ENCODE measurements around the gene GGTA1. TPM values are rescaled to one million over a fixed set of nuclear protein-coding genes. Genes with fewer than 3 reads are reported as not detected.

Gene GGTA1
- polyA plus RNA-seq, 2 donors, result 24.2 to 26.5 TPM

- no peaks in the 10 kb centered on the region for H3K27me3 ChIP-seq (ENCODE audit: control insufficient read depth in 1 of 2, insufficient read depth in 2 of 2, low read length in 2 of 2)
- H3K36me3 ChIP-seq (ENCODE audit: control insufficient read depth in 2 of 2, insufficient read depth in 2 of 2, low read length in 1 of 2), result peaks cover 0 to 2% of the 10 kb centered on the region in 2 donors
- H3K9me3 ChIP-seq (ENCODE audit: control insufficient read depth in 2 of 2, insufficient read depth in 1 of 2, low read depth in 1 of 2, low read length in 1 of 2), result no peaks in the 10 kb centered on the region
- WGBS, 2 donors, result 69 to 79% methylated on average over 12 of the region's 12 CpGs
- H3K27ac ChIP-seq (ENCODE audit: low read depth in 2 of 2, low read length in 1 of 2), result no peak overlapping the region
- no peaks in the 10 kb centered on the region for H3K4me1 ChIP-seq (ENCODE audit: control insufficient read depth in 2 of 2, insufficient read depth in 2 of 2, low read length in 1 of 2)
- H3K4me3 ChIP-seq (ENCODE audit: low read depth in 1 of 2, low read length in 2 of 2), result no peak overlapping the region
These were observed 6.5 kb upstream of the GGTA1 start for GRCh38 chr9:121505903-121506735.

DNA sequence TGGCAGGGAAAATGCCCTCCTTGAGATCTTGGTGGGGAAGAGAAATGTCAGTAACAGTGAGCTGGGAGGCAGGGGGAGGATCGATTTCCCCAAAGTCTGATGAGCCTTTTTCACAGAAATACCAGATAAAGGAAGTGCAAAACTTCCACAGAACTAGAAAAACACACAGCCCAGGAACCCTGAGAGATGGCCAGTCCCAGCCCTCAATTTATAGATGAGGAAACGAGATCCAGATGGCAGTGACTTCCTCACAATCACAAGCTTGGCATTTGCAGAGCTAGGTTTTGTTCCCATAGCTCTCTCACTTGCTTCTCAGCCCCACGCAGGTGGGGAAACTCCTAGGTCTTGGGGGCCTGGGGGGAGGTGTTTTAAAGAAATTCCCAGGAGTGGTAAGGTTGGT is 3.8 kb upstream of the GGTA1 start:
- Histone ChIP-seq H3K27me3 (ENCODE audit: control insufficient read depth in 1 of 2, insufficient read depth in 2 of 2, low read length in 2 of 2) (no peaks in the 10 kb centered on the region), H3K27ac (ENCODE audit: low read depth in 2 of 2, low read length in 1 of 2) (no peak overlapping the region), H3K4me3 (ENCODE audit: low read depth in 1 of 2, low read length in 2 of 2) (no peak overlapping the region), H3K36me3 (ENCODE audit: control insufficient read depth in 2 of 2, insufficient read depth in 2 of 2, low read length in 1 of 2) (peaks cover 0 to 2% of the 10 kb centered on the region in 2 donors), H3K9me3 (ENCODE audit: control insufficient read depth in 2 of 2, insufficient read depth in 1 of 2, low read depth in 1 of 2, low read length in 1 of 2) (no peaks in the 10 kb centered on the region), H3K4me1 (ENCODE audit: control insufficient read depth in 2 of 2, insufficient read depth in 2 of 2, low read length in 1 of 2) (peaks cover 0 to 3% of the 10 kb centered on the region in 2 donors)
- 72 to 74% methylated on average over 3 of the region's 3 CpGs for WGBS, 2 donors

- no peaks in the 10 kb centered on the region for H3K27me3 ChIP-seq (ENCODE audit: control insufficient read depth in 1 of 2, insufficient read depth in 2 of 2, low read length in 2 of 2)
- H3K27ac ChIP-seq (ENCODE audit: low read depth in 2 of 2, low read length in 1 of 2), result peak overlapping the region; percentile 95 to 98
- peak overlapping the region; percentile 61 to 64 for H3K4me3 ChIP-seq (ENCODE audit: low read depth in 1 of 2, low read length in 2 of 2)
- peaks cover 0 to 9% of the 10 kb centered on the region in 2 donors for H3K4me1 ChIP-seq (ENCODE audit: control insufficient read depth in 2 of 2, insufficient read depth in 2 of 2, low read length in 1 of 2)
- H3K9me3 ChIP-seq (ENCODE audit: control insufficient read depth in 2 of 2, insufficient read depth in 1 of 2, low read depth in 1 of 2, low read length in 1 of 2), result no peaks in the 10 kb centered on the region
- no peaks in the 10 kb centered on the region for H3K36me3 ChIP-seq (ENCODE audit: control insufficient read depth in 2 of 2, insufficient read depth in 2 of 2, low read length in 1 of 2)
- WGBS, 2 donors, result 12% methylated on average over 15 of the region's 15 CpGs
These were observed 478 bp upstream of the GGTA1 start for GRCh38 chr9:121500165-121500478.

DNA sequence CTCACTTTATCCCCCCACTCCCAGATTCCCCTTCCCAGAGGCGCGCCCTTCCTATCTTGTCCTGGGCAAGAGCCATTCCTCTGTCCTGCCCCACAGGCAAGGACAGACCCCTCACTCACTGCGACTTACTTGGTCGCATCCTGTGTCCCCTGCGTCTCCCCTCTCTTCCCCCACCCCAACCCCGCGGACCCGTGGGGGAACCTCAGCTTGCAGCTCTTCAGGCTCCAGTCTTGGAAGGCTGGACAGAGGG is 542 bp downstream of the GGTA1 start:
- Histone ChIP-seq H3K4me1 (ENCODE audit: control insufficient read depth in 2 of 2, insufficient read depth in 2 of 2, low read length in 1 of 2) (peaks cover 0 to 9% of the 10 kb centered on the region in 2 donors), H3K9me3 (ENCODE audit: control insufficient read depth in 2 of 2, insufficient read depth in 1 of 2, low read depth in 1 of 2, low read length in 1 of 2) (no peaks in the 10 kb centered on the region), H3K27ac (ENCODE audit: low read depth in 2 of 2, low read length in 1 of 2) (peak overlapping the region; percentile 95 to 98), H3K27me3 (ENCODE audit: control insufficient read depth in 1 of 2, insufficient read depth in 2 of 2, low read length in 2 of 2) (no peaks in the 10 kb centered on the region), H3K4me3 (ENCODE audit: low read depth in 1 of 2, low read length in 2 of 2) (peak overlapping the region; percentile 61 to 64), H3K36me3 (ENCODE audit: control insufficient read depth in 2 of 2, insufficient read depth in 2 of 2, low read length in 1 of 2) (no peaks in the 10 kb centered on the region)
- 2% methylated on average over 8 of the region's 8 CpGs for WGBS, 2 donors

DNA sequence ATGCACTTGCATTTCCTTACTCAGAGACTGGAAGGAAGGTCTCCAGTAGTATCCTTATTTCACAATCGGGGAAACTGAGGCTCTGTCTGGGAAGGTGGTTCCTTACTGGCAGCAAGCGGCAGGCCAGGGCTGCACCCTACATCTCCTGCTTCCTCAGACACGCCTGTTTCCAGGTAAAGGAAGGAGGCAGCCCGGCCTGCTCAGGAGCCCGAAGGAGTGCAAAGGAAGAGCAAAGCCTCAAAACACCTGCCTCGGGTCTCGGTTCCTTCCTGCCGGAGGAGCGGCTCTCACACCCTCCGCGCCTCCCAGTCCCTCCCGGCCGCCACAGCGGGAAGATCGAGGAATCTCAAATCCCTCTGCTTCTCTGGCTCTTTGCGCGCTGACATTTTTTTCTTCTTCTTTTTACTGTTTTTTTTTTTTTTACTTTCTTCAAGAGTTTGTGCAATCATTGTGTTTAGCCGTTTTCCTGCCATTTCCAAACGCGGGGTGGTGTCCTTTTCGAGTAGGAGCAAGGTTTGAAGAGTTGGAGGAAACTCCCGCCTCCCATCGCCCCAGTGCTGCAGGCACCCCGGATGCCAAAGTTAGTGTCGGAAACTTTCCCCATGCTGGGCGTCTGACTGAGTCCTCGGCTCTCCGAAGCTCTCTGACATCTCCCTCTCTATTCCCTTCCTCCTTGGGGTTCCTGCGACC is 1.0 kb downstream of the GGTA1 start:
- Histone ChIP-seq H3K27ac (ENCODE audit: low read depth in 2 of 2, low read length in 1 of 2) (peak overlapping the region; percentile 95 to 98), H3K4me3 (ENCODE audit: low read depth in 1 of 2, low read length in 2 of 2) (peak overlapping the region; percentile 61 to 64), H3K36me3 (ENCODE audit: control insufficient read depth in 2 of 2, insufficient read depth in 2 of 2, low read length in 1 of 2) (no peaks in the 10 kb centered on the region), H3K27me3 (ENCODE audit: control insufficient read depth in 1 of 2, insufficient read depth in 2 of 2, low read length in 2 of 2) (no peaks in the 10 kb centered on the region), H3K9me3 (ENCODE audit: control insufficient read depth in 2 of 2, insufficient read depth in 1 of 2, low read depth in 1 of 2, low read length in 1 of 2) (no peaks in the 10 kb centered on the region), H3K4me1 (ENCODE audit: control insufficient read depth in 2 of 2, insufficient read depth in 2 of 2, low read length in 1 of 2) (peaks cover 0 to 9% of the 10 kb centered on the region in 2 donors)
- WGBS, 2 donors, result 1% methylated on average over 29 of the region's 29 CpGs

- peaks cover 0 to 9% of the 10 kb centered on the region in 2 donors for H3K4me1 ChIP-seq (ENCODE audit: control insufficient read depth in 2 of 2, insufficient read depth in 2 of 2, low read length in 1 of 2)
- peak overlapping the region; percentile 95 to 98 for H3K27ac ChIP-seq (ENCODE audit: low read depth in 2 of 2, low read length in 1 of 2)
- H3K4me3 ChIP-seq (ENCODE audit: low read depth in 1 of 2, low read length in 2 of 2), result peak overlapping the region; percentile 61 to 64
- no peaks in the 10 kb centered on the region for H3K27me3 ChIP-seq (ENCODE audit: control insufficient read depth in 1 of 2, insufficient read depth in 2 of 2, low read length in 2 of 2)
- H3K9me3 ChIP-seq (ENCODE audit: control insufficient read depth in 2 of 2, insufficient read depth in 1 of 2, low read depth in 1 of 2, low read length in 1 of 2), result no peaks in the 10 kb centered on the region
- 3 to 4% methylated on average over 4 of the region's 4 CpGs for WGBS, 2 donors
- H3K36me3 ChIP-seq (ENCODE audit: control insufficient read depth in 2 of 2, insufficient read depth in 2 of 2, low read length in 1 of 2), result no peaks in the 10 kb centered on the region
These were observed 1.5 kb downstream of the GGTA1 start for GRCh38 chr9:121498150-121498486.

DNA sequence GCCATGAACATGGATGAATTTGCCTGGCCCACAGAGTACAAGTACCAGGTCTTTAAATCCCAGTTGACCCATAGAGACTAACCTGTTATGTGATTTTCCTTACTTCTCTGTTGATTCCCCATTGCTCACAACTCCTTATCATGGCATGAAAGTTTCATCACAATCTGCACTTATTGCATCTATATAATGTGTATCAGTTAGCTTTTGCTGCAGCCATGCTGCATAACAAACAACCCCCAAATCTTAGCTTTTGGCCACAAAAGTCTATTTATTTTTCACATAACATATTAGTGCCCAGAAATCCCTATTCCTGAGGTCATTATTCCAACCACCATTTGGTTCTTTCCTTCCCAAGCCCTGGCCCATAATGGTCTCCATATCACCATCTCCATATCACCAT is 3.7 kb downstream of the GGTA1 start:
- peaks cover 0 to 9% of the 10 kb centered on the region in 2 donors for H3K4me1 ChIP-seq (ENCODE audit: control insufficient read depth in 2 of 2, insufficient read depth in 2 of 2, low read length in 1 of 2)

DNA sequence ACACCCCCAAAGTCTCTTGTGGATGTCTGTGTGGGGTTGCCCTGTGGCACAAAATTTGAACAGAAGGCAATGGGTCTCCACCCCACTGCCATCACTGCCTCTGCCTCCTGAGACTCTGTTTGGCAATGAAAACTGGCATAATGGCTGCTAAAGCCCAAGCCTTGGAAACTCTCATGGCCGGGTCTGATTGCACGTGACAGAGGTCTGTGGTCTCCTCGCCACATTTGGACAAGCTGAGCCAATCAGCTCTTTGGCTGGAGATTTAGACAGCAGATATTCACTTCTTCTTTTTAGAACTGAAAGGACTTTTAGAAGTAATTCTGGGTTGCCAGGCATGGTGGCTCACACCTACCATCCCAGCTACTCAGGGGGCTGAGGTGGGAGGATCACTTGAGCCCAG is 5.5 kb downstream of the GGTA1 start:
- Histone ChIP-seq H3K4me1 (ENCODE audit: control insufficient read depth in 2 of 2, insufficient read depth in 2 of 2, low read length in 1 of 2) (peaks cover 0 to 10% of the 10 kb centered on the region in 2 donors), H3K9me3 (ENCODE audit: control insufficient read depth in 2 of 2, insufficient read depth in 1 of 2, low read depth in 1 of 2, low read length in 1 of 2) (no peaks in the 10 kb centered on the region)
- 68 to 88% methylated on average over 3 of the region's 3 CpGs for WGBS, 2 donors

More for the DNA sequence above, 3.7 kb downstream of the GGTA1 start:
- H3K9me3 ChIP-seq (ENCODE audit: control insufficient read depth in 2 of 2, insufficient read depth in 1 of 2, low read depth in 1 of 2, low read length in 1 of 2), result no peaks in the 10 kb centered on the region
- H3K4me3 ChIP-seq (ENCODE audit: low read depth in 1 of 2, low read length in 2 of 2), result no peak overlapping the region
- no peak overlapping the region for H3K27ac ChIP-seq (ENCODE audit: low read depth in 2 of 2, low read length in 1 of 2)
- H3K36me3 ChIP-seq (ENCODE audit: control insufficient read depth in 2 of 2, insufficient read depth in 2 of 2, low read length in 1 of 2), result no peaks in the 10 kb centered on the region
- H3K27me3 ChIP-seq (ENCODE audit: control insufficient read depth in 1 of 2, insufficient read depth in 2 of 2, low read length in 2 of 2), result no peaks in the 10 kb centered on the region

GRCh38 chr9:121491111-121491510 is 8.5 kb downstream of the GGTA1 start:
- WGBS, 2 donors, result 75 to 76% methylated on average over 5 of the region's 5 CpGs

More for the DNA sequence above, 5.5 kb downstream of the GGTA1 start:
- no peak overlapping the region for H3K27ac ChIP-seq (ENCODE audit: low read depth in 2 of 2, low read length in 1 of 2)
- no peaks in the 10 kb centered on the region for H3K27me3 ChIP-seq (ENCODE audit: control insufficient read depth in 1 of 2, insufficient read depth in 2 of 2, low read length in 2 of 2)
- H3K4me3 ChIP-seq (ENCODE audit: low read depth in 1 of 2, low read length in 2 of 2), result no peak overlapping the region
- no peaks in the 10 kb centered on the region for H3K36me3 ChIP-seq (ENCODE audit: control insufficient read depth in 2 of 2, insufficient read depth in 2 of 2, low read length in 1 of 2)

GRCh38 chr9:121489344-121489743 is 10.3 kb downstream of the GGTA1 start:
- Histone ChIP-seq H3K27me3 (ENCODE audit: control insufficient read depth in 1 of 2, insufficient read depth in 2 of 2, low read length in 2 of 2) (no peaks in the 10 kb centered on the region), H3K27ac (ENCODE audit: low read depth in 2 of 2, low read length in 1 of 2) (no peak overlapping the region), H3K9me3 (ENCODE audit: control insufficient read depth in 2 of 2, insufficient read depth in 1 of 2, low read depth in 1 of 2, low read length in 1 of 2) (no peaks in the 10 kb centered on the region), H3K36me3 (ENCODE audit: control insufficient read depth in 2 of 2, insufficient read depth in 2 of 2, low read length in 1 of 2) (no peaks in the 10 kb centered on the region), H3K4me1 (ENCODE audit: control insufficient read depth in 2 of 2, insufficient read depth in 2 of 2, low read length in 1 of 2) (peaks cover 0 to 19% of the 10 kb centered on the region in 2 donors), H3K4me3 (ENCODE audit: low read depth in 1 of 2, low read length in 2 of 2) (no peak overlapping the region)
- WGBS, 2 donors, result 78 to 79% methylated on average over 2 of the region's 2 CpGs

More at GRCh38 chr9:121491111-121491510, 8.5 kb downstream of the GGTA1 start:
- peaks cover 0 to 10% of the 10 kb centered on the region in 2 donors for H3K4me1 ChIP-seq (ENCODE audit: control insufficient read depth in 2 of 2, insufficient read depth in 2 of 2, low read length in 1 of 2)
- H3K27me3 ChIP-seq (ENCODE audit: control insufficient read depth in 1 of 2, insufficient read depth in 2 of 2, low read length in 2 of 2), result no peaks in the 10 kb centered on the region
- no peak overlapping the region for H3K27ac ChIP-seq (ENCODE audit: low read depth in 2 of 2, low read length in 1 of 2)
- H3K36me3 ChIP-seq (ENCODE audit: control insufficient read depth in 2 of 2, insufficient read depth in 2 of 2, low read length in 1 of 2), result no peaks in the 10 kb centered on the region
- H3K9me3 ChIP-seq (ENCODE audit: control insufficient read depth in 2 of 2, insufficient read depth in 1 of 2, low read depth in 1 of 2, low read length in 1 of 2), result no peaks in the 10 kb centered on the region
- H3K4me3 ChIP-seq (ENCODE audit: low read depth in 1 of 2, low read length in 2 of 2), result no peak overlapping the region

Data from esophagus (tissue), 2 donors.